Nucleus accumbens (tissue), 56 donors: ENCODE results near the gene NPC1L1.
"Not testable (repeated sequence)": the region's sequence is repeated elsewhere in the genome, so short reads cannot be mapped to it uniquely, and the experiment has no call there.

Source experiments
- DNase-seq, 56 donors: peaks; one replicate each; lab custom pipeline; 2025; lab: John Stamatoyannopoulos, UW

Gene NPC1L1

GRCh38 chr7:44566680-44567079 lies 25.6 kb upstream of the NPC1L1 start:
- no peak for DNase-seq

DNA sequence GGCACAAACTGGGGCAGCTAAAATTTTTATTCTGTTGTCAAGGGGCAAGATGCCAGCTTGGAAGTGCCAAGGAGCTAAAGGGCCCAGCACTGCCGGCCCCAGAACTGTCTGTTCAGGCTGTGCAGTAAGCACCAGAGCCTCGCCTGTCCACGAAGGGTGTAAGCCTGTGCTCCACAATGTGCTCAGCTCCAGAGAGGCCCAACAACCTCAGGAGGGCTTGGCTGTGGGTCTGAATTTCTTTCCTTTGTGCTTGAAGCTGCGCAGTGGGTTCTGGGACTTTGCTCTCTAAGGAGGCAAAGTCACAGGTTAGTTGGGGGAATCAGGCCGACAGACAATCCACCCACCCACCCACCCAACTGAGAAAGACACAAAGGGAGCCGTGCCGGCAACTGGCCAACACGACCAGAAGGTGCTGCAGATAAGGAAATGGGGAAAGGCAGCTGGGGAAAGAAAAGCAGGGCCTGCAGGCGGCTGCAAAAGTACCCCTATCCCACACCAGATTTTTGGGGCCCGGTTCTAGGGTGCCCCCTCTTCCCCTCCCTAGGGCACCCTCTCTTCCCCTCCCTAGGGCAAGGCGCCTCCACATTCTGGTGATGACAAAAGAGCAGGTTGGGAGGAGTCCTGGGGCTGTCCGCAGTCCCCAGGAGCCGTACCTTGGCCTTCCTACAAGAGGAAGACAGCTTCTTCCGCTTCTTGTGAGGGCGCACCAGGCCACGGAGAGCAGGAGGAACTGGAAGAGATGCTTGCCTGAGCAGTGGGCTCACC lies 24.8 kb upstream of the NPC1L1 start:
- DNase-seq: no peak

DNA sequence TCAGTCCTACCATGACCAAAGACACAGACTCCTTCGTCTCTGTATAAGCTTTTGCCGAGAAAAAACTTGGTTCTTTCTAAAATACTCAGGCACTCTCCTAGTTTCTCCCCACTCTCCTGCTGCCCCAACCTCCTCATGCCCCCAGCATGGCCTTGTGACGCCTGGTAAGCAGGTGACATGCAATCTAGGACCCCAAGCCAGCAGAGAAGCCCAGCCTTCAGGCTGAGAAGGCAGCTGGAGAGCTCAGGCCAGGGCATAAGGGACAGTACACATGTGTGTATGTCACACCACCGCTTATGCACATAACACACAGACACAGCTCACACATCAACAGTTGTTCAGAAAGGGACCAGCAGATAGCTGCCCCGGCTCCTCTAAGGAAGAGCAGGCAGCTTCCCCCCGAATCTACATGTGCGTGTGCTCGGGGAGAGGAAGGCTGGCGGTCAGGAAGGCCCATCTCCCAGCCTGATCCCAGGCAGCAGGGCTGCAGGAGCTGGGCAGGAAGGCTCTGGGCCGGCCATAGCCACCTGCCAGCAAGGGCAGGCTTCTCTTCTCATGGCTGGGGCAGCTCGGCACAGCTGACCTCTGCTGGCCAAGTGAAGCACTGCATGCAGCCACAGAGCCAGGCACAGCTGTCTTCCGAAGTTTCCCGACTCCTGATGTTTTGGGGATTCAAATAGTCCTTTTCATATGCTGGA lies 24.1 kb upstream of the NPC1L1 start:
- DNase-seq: peak in 47 of 56 donors; percentile 7 to 73 (median 41)

- no peak for DNase-seq
These were observed 23.5 kb upstream of the NPC1L1 start for GRCh38 chr7:44564606-44565005.

DNA sequence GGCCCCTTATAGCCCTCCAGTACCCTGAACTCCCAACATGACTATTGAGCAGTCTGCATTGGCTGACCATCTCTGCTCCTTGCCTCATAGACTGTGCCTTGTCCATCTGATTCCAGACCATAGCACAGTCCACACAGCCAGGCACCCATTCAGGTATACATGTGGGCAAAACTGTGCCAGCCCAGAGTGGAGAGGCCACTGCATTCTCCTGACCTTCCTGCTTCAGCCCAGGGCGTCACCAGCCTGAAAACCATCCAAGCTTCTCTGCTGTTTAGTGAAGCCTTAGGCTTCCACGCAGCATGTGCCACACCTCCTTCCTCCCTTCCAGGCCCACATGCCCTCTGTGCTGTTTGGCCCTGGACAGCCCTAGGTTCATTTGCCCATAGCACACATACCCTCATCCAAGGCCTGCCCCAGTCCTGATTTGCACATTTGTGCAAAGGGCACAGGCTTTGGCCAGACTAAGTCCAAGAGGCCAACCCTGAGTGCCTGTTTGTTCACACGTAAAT lies 22.1 kb upstream of the NPC1L1 start:
- DNase-seq: no peak

DNA sequence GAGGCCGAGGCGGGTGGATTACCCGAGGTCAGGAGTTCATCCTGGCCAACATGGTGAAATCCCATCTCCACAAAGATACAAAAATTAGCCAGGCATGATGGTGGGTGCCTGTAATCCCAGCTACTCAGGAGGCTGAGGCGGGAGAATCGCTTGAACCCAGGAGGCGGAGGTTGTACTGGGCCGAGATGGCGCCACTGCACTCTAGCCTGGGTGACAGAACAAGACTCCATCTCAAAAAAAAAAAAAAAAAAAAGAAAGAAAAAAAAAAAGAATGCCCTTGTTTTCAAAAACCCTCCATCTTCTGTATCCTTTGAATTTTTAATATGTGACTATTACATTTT lies 21.5 kb upstream of the NPC1L1 start:
- DNase-seq: not testable (repeated sequence)

- DNase-seq: peak in 23 of 56 donors; percentile 4 to 52 (median 24)
These were observed 21.0 kb upstream of the NPC1L1 start for GRCh38 chr7:44561962-44562621.

GRCh38 chr7:44561481-44561880 lies 20.4 kb upstream of the NPC1L1 start:
- DNase-seq: no peak

GRCh38 chr7:44559485-44559884 lies 18.4 kb upstream of the NPC1L1 start:
- no peak for DNase-seq

- no peak for DNase-seq
These were observed 16.4 kb upstream of the NPC1L1 start for GRCh38 chr7:44557485-44557884.

- DNase-seq: no peak
These were observed 14.2 kb upstream of the NPC1L1 start for GRCh38 chr7:44555350-44555749.

- not testable (repeated sequence) for DNase-seq
These were observed 11.4 kb upstream of the NPC1L1 start for GRCh38 chr7:44552473-44553005.

GRCh38 chr7:44549457-44549856 lies 8.3 kb upstream of the NPC1L1 start:
- no peak for DNase-seq

DNA sequence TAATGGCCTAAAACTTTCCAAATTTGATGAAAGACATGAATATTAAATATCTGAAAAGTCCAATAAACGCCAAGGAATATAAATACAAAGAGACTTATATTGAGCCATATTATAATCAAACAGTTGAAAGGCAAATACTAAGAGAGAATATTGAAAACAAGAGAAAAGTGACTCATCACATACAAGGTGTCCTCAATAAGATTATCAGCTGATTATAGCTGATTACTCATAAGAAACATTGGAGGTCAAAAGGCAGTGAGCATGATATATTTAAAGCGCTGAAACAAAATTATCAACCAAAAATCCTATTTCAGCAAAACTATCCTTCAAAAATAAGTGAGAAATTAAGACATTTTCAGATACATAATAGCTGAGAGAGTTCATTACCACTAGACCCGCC lies 7.8 kb upstream of the NPC1L1 start:
- no peak for DNase-seq

DNA sequence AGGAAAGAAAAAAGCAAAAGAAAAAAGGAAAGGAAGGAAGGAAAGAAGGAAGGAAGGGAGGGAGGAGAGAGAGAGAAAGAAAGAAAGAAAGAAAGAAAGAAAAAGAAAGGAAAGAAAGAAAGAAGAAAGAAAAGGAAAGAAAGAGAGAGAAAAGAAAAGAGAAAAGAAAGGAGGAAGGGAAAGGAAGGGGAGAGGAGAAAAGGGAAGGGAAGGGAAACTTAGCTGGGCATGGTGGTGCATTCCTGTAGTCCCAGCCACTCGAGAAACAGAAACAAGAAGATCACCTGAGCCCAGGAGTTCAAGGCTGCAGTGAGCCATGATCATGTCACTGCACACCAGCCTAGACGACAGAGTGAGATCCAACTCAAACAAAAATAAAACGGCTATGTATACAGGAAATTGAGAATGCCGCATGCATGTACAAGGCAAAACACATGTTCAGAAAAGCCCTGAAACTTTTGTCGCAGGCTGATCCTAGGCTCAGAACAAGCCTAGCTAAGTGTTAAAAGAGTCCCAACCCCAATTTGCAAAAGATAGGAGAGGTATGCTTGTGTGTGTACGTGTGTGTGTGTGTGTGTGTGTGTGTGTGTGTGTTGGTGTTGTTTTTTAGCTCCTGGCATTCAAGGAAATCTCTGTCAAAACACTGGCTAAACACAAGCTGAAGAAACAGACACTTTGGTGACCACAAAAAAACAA lies 6.6 kb upstream of the NPC1L1 start:
- no peak for DNase-seq

DNA sequence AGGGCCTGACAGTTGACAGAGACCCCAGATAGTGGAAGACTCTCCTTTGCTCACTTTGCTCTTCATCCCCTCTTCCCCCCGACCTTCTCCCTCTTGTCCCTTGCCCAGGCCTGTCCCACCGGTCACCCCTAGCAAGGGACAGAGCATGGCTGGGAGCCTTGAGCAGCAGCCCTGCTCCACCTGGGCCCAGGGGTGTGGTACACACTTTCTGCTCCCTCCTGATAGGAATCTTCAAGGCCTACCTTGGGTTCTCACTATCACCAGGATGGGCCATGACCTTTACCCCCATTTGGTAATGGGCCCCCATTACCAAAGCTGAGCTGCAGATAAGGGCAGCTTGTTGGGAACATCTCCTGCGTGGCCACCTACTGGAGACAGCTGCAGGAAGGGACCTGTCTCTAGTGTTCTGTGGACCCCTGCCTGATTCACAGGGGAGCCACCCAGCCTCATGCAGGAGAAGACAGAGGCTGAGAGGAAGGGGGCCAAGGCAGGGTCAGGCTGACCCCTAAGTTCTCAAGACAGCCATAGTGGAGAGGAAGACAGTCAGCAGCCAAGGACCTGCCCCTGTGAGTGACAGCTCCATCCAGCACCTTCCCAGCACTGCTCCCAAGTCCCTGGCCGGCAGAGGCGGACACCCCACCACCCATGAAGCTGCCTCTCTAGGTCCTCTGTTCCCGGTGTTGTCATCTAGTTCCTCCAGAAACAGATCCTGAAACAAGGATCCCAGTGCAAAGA lies 913 bp upstream of the NPC1L1 start:
- no peak for DNase-seq

DNA sequence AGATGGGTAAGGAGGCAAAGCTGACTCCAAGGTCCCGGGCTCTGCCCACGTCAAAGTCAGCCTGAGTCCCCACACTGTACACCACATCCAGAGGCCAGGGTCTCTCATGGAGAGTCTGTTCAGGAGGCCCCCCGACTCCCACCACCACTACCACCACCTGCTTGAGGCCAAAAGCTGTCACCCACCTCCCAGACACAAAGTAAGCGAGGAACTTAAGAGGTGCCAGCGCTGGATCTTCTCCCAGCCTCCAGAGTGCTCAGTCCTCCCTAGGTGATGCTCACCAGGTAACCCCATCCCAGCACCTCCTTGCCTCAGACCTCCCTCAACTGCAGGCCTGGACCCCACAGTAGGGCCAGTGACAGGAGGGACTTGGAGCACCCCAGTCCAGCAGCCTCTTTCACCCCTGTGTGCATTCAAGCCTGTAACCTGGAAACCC lies 520 bp downstream of the NPC1L1 start:
- DNase-seq: no peak

DNA sequence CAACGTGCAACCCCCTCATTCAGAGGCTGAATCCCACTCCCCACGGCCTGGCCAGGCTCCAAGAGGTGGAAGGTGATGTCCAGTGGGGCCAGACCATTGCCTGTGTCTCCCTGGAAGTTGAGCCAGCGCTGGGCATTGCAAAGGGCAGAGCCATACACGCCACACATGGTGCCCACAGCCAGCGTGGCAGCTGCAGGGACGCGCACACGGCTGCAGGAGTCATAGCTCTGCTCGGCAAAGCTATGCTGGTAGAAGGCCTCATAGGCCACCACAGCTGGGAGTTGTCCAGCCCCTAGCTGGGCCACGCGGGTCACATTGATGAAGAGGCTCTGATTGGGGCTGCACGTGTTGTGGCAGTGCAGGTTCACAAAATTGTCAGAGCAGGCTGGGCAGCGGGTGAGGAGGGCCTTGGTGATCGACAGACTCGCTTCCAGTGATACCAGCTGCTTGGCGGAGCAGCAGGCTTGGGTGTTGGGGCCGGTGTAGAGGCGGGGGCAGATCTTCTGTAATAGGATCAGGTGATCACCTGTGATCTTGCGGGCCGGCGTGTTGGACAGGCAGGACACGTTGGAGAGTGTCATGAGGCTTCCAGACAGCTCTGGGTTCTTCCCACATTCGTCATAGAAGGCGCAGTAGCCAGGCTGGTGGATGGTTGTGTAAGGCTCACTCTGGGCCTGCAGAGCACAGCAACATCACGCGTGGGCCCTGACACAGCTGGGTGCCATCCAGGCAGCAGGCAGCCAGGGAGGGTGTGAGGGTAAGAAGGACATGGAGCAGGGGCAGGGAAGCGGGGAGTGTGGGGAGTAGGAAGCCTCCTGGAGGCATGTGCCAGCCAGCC lies 1.2 kb downstream of the NPC1L1 start:
- DNase-seq: no peak
